Osteoblast (primary cell): Measurements from ENCODE around the gene POLE2. TPM values are rescaled to one million over a fixed set of nuclear protein-coding genes. Genes with fewer than 3 reads are reported as not detected.

Experiments
- DNase-seq: peaks from one replicate; pipeline ENCODE4 v3.0.0; 2011; ENCODE audit warnings: low spot score, mixed read lengths; ENCODE audit not compliant: insufficient read length; ENCODE audit errors: missing footprints
- H2AFZ ChIP-seq: 2 replicates; pipeline ENCODE4 v1.6.0; 2011; ENCODE audit warnings: mild to moderate bottlenecking, low read length
- H3K27ac ChIP-seq: 2 replicates; pipeline ENCODE4 v1.5.1; 2011; ENCODE audit warnings: mild to moderate bottlenecking, low read depth, low read length, moderate library complexity
- H3K27me3 ChIP-seq: 2 replicates; pipeline ENCODE4 v1.6.0; 2012; ENCODE audit warnings: mild to moderate bottlenecking, control low read depth, inconsistent platforms, low read length, moderate library complexity; ENCODE audit not compliant: insufficient read depth
- H3K36me3 ChIP-seq: 2 replicates; pipeline ENCODE4 v1.5.1; 2011; ENCODE audit warnings: mild to moderate bottlenecking, low read length, control low read depth, moderate library complexity; ENCODE audit not compliant: insufficient read depth
- H3K4me1 ChIP-seq: 2 replicates; pipeline ENCODE4 v1.5.1; 2011; ENCODE audit warnings: mild to moderate bottlenecking, low read length, control low read depth, moderate library complexity; ENCODE audit not compliant: insufficient read depth
- H3K4me2 ChIP-seq: 2 replicates; pipeline ENCODE4 v1.6.0; 2011; ENCODE audit warnings: mild to moderate bottlenecking, low read length; ENCODE audit not compliant: insufficient read depth
- H3K4me3 ChIP-seq: fragments of 200-600 bp; sonication (generic); 3 replicates; pipeline ENCODE4 v1.5.1; 2012; ENCODE audit warnings: mild to moderate bottlenecking, low read length, inconsistent platforms; ENCODE audit not compliant: insufficient read depth
- H3K79me2 ChIP-seq: 2 replicates; pipeline ENCODE4 v1.6.0; 2012; ENCODE audit warnings: mild to moderate bottlenecking, low read length, control low read depth, inconsistent platforms; ENCODE audit not compliant: insufficient read depth
- H3K9me3 ChIP-seq: 2 replicates; pipeline ENCODE4 v1.5.1; 2011; ENCODE audit warnings: low read depth, low read length, control low read depth
- H4K20me1 ChIP-seq: 2 replicates; pipeline ENCODE4 v1.6.0; 2012; ENCODE audit warnings: mild to moderate bottlenecking, low read length, control low read depth; ENCODE audit not compliant: insufficient read depth
- CTCF ChIP-seq: IDR thresholded peaks from 2 replicates; pipeline ENCODE4 v1.5.1; 2011; ENCODE audit warnings: mild to moderate bottlenecking, low read depth, low read length, moderate library complexity; ENCODE audit errors: extremely low read depth
- small RNA-seq: library from RNA; depleted of rRNA; stranded (forward); fragments of <200 nt; gene quantifications from one replicate; pipeline ENCODE3, GENCODE V24; 2012
- total RNA-seq: library from RNA; depleted of rRNA; stranded (reverse); fragments of >200 nt; gene quantifications from 2 replicates; pipeline ENCODE4 v1.2.3, GENCODE V29; 2012

The POLE2 gene
- total RNA-seq, 1 donor: 6.2 TPM

DNA sequence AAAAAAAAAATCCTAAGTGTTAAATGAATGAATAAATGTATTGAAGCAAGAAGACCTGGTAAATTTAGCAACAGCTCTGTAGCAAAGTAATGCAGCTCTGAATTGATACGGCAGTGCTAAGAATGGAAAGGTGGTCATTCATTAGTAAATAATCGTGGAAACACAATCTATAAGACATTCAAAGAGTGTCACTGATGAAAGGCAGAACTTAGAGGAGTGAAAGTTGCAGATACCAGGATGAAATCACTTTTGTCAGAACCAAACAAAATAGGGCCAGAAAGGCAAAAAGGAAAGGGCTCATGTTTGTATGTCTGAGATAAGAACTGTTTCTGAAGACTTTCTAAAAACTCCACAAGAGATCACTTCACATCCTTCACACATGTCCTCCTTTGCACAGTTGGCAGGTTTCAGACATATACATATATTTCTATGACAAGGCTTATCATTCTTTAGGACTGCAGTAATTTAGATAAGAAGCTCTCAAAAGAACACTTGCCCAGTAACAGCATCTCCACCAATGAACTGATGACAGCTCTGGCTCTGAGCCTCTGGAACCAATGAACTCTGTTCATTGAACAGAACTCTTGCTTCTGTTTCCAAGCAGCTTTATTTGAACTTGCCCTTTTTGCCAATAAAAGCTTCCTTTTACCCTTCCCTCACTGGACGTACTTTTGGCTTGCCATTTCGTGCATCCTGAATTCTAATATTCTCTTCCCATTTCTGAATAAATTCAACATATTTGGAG, 93.5 kb downstream of the POLE2 start:
- no peaks in the 10 kb centered on the region for H3K36me3 ChIP-seq
- TF ChIP-seq CTCF: no peak
- no peak overlapping the region for H3K4me3 ChIP-seq
- peak overlapping the region; percentile 16 for H3K27ac ChIP-seq
- peak overlapping the region; percentile 54 for H3K4me2 ChIP-seq
- H4K20me1 ChIP-seq: no peaks in the 10 kb centered on the region
- peaks cover 21% of the 10 kb centered on the region for H3K4me1 ChIP-seq
- peak; percentile 89 for DNase-seq
- H3K27me3 ChIP-seq: no peaks in the 10 kb centered on the region
- no peaks in the 10 kb centered on the region for H3K9me3 ChIP-seq
- H2AFZ ChIP-seq: peak overlapping the region; percentile 8
- peaks cover 20% of the 10 kb centered on the region for H3K79me2 ChIP-seq

Small RNAs within 50 kb of the gene (small RNA-seq; reads per million reads assigned to genes)
- gene AL139099.3 (not detected), gene RNU6ATAC30P (not detected)

Other genes starting within 250 kb of the POLE2 start
- 3,421 and 4,153 TPM in 2 replicates for gene RPS29, start 101.8 kb downstream of the POLE2 start, total RNA-seq
- gene LRR1, start 89.3 kb downstream of the POLE2 start, total RNA-seq: 7.6 and 16.2 TPM in 2 replicates
- gene RPL36AL, start 67.6 kb downstream of the POLE2 start, total RNA-seq: 181 and 192 TPM in 2 replicates
- 63.0 and 63.1 TPM in 2 replicates for gene MGAT2, start 67.4 kb downstream of the POLE2 start, total RNA-seq
- 9.8 and 10.0 TPM in 2 replicates for gene DNAAF2, start 53.0 kb downstream of the POLE2 start, total RNA-seq
- gene KLHDC1, start 4.9 kb upstream of the POLE2 start, total RNA-seq: 2.9 and 4.7 TPM in 2 replicates
- gene KLHDC2, start 79.9 kb upstream of the POLE2 start, total RNA-seq: 83.2 and 110 TPM in 2 replicates
- gene NEMF, start 164.6 kb upstream of the POLE2 start, total RNA-seq: 51.3 and 54.3 TPM in 2 replicates
- gene ARF6, start 204.9 kb upstream of the POLE2 start, total RNA-seq: 58.6 and 63.9 TPM in 2 replicates